Activated naive CD4-positive, alpha-beta T cell (primary cell): ENCODE data around the gene ITPRIPL1.

Source experiments
- DNase-seq, 4 experiments: peaks; one replicate each; lab custom pipeline; 2025; lab: John Stamatoyannopoulos, UW

Gene ITPRIPL1

GRCh38 chr2:96323849-96324248, 1.3 kb upstream of the ITPRIPL1 start:
- no peak for DNase-seq

GRCh38 chr2:96324721-96325040, 436 bp upstream of the ITPRIPL1 start:
- DNase-seq: no peak

DNA sequence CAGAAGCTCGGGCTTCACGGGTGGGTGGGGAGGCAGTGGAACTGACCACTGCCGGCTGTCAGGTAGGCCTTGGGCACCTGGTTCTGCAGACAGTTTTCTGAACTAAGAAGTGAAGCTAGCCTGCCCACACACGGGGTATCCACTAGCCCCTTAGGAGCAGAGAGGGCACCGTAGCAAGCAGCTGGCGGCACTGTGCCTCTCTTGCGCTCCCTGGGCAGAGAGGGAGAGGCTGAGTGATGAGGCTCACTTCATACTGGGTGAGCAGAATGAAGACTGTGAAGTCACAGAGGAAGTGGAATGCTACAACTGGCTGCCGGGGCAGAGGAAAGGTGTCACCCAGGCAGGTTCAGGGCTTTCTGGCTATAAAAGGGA, 753 bp downstream of the ITPRIPL1 start:
- peak in 1 of 4 experiments; percentile 32 for DNase-seq

- DNase-seq: no peak
Observed at GRCh38 chr2:96326564-96326963, 1.4 kb downstream of the ITPRIPL1 start.

DNA sequence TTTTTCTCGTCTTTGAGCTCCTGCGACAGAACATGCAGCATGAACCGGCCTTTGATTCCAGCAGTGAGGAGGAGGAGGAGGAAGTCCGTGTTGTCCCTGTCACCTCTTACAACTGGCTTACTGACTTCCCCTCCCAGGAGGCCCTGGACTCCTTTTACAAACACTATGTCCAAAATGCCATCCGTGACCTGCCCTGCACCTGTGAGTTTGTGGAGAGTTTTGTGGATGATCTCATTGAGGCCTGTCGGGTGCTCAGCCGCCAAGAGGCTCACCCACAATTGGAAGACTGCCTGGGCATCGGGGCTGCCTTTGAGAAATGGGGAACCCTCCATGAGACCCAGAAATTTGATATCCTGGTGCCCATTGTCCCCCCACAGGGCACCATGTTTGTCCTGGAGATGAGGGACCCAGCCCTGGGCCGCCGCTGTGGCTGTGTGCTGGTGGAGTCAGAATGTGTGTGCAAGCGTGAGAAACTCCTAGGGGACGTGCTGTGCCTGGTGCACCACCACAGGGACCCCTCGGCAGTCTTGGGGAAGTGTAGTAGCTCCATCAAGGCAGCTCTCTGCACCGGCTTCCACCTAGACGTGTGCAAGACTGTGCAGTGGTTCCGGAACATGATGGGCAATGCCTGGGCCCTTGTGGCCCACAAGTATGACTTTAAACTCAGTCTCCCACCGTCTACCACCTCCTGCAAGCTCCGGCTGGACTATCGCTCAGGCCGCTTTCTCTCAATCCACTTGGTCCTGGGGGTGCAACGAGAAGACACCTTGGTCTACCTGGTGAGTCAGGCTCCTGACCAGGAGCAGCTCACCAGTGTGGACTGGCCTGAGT, 2.1 kb downstream of the ITPRIPL1 start:
- no peak for DNase-seq

DNA sequence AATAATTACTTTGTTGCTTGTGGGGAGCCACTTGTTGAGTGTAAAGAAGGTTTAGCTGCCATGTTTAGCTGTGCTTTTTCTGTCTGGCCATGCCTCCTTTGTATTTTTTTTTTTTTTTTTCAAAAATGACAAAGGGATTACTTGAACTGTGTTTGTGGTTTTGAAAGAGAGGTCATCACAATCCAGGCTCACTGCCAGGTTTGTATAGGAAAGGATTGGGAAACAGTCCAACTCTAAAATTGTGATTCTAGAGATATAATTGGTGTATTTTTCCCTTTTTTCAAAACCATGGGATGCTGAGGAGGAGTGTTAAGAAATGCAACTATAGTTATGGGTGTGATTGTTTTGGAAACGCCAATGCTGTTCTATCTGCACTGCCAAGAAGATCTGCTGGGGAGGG, 4.3 kb downstream of the ITPRIPL1 start:
- DNase-seq: no peak

GRCh38 chr2:96329874-96330273, 4.8 kb downstream of the ITPRIPL1 start:
- DNase-seq: no peak

DNA sequence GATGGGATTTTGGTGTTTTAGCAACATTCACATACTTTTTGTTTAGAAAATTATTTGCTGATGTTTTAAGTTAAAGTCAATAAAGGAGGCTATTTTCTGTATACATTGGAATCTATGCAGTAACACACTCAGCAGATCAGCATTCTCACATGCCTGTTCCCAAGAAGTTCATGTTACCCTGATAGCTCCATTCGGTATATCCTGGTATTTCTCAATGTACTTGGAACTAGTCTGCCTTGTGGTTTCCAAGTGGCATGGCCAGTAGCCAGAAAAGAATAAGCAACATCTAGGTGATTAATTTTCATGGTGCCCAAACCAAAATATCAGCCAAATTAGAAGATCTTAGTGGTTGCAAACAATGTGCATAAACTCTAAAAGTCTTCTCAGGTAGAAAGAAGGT, 5.3 kb downstream of the ITPRIPL1 start:
- no peak for DNase-seq

DNA sequence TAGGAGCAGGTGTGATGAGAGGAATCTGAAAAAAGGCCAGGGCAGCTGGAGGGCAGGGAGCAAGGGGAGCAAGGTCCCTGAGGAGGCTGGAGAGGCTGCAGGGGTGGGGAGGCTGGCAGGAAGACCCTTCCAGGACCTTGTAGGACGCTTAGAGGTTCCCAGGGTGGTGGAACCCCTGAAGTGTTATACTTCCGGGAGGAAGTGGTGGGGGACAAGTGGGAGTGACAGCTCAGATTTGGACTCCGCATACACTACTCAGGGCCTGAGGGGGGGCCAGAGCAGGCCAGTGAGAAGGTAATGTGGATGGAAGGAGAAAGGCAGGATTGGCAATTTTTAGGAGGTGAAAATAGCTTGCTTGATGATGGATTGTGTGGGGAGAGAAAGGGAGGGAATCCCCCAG, 8.6 kb downstream of the ITPRIPL1 start:
- no peak for DNase-seq

GRCh38 chr2:96336104-96336775, 11.1 kb downstream of the ITPRIPL1 start:
- no peak for DNase-seq

DNA sequence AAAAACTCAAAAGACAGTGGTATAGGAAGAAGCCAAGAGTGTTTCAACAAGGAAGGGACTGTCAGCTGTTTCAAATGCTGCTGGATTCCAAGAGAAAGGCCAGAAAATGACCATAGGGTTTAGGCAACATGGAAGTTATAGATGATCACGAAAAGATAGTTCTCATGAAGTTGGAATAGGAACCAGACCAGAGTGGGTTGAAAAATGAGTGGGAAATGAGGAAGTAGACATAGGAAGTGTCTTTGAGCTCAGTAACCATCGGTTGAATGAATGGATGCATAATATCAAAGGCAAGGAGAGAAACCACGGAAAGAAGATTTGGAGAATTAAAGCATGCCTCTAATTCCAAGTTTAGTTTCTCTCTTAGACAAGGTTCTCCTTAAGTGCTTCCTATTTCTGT, 11.8 kb downstream of the ITPRIPL1 start:
- DNase-seq: no peak

GRCh38 chr2:96340493-96341414, 15.6 kb downstream of the ITPRIPL1 start:
- DNase-seq: no peak

DNA sequence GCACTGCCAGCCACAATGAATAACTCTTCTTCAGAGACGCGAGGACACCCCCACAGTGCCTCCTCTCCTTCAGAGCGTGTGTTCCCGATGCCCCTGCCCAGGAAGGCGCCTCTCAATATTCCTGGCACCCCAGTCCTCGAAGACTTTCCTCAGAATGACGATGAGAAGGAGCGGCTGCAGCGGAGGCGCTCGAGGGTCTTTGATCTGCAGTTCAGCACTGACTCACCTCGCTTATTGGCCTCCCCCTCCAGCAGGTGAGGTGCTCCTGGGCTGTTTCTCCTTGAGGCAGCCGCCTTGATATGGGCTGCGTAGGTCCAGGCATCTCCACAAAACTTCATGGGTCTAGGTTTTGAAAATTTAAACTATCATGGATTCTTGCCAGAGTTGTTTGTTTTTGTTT, 16.5 kb downstream of the ITPRIPL1 start:
- DNase-seq: no peak

DNA sequence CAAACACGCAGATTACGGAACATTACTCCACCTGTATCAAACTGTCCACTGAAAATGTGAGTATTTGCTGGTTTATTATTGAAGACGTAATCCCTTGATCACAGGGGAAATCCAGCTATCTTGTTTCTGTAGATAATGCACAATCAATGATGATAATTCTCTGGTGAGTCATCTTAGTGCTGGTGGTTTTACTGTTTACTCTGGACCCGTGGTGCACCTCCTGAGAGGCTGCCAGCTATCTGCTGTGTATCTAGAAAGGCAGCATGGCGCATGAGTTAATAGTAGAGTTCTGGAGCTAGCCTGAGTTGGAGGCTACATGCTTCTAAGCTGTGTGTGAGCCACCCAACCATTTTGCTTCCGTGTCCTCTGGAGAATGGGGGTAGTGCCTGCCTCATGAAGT, 17.0 kb downstream of the ITPRIPL1 start:
- DNase-seq: no peak

DNA sequence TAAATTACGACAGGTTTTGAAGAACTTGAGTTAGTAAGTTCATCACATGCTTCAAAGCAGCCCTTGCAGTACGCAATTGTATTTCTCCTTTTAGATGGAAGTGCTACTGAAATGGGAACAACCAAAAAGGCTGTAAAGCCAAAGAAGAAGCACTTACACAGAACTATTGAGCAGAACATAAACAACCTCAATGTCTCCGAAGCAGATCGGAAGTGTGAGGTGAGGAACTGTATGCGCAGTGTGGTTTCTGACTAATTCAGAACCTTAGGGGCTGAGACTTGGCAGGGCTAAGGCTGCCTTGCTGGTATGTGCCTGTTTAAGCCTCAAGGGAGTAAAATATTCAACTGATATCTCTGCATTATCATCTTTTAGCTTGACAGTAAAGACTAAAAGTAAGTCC, 18.9 kb downstream of the ITPRIPL1 start:
- DNase-seq: no peak

- DNase-seq: no peak
Observed at GRCh38 chr2:96345438-96345837, 20.3 kb downstream of the ITPRIPL1 start.

DNA sequence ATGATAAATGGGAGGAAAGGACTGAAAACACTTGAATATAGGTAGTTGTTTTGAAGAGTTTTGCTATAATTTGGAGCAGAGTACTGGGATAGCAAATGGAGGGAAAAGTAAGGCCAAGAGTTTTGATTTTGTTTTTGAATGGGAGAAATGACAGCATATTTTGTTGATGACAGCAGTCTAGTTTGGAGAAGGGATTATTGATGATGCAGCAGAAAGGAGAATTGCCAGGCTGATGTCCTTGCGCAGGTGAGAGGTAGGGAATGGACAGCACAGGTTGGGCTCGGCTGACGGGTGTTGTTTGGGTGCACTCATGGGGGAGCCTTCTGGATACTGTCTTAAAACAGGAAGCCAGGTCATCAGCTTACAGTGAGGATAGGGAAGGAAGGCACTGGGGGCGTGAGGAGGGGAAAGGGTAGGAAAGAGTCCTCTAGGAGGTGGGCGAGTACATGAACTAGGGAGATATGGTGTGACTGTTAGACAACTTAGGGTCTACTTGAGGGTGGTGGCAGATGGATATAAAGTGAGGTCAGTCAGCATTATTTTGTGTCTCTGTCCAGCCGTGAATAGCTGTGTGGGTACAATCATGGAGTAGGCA, 20.8 kb downstream of the ITPRIPL1 start:
- no peak for DNase-seq

GRCh38 chr2:96347395-96347794, 22.3 kb downstream of the ITPRIPL1 start:
- DNase-seq: no peak

- no peak for DNase-seq
Observed at GRCh38 chr2:96353032-96353561, 28.0 kb downstream of the ITPRIPL1 start.

DNA sequence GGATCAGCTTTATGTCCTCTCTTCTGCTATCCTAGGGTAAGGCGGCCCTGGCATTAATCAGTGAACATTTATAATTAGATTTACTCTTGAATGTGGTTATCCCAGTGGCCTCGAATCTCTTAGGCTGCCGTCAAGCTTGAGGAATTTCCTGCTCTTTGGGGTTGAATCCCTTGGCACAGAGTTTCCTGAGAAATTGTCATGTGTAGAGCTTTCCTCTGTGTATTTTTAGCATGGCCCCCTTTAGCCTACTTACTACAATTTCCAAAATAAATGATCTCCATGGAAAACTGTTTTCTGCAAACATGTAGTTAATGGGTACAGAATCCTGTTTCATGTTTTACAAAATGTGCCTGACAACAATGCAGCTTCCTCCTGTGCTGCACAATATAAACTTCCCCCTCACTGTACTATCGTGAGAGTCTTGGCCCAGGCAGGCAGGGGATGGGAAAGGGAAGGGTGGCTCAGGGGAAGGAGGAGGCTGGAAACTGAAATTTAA, 28.5 kb downstream of the ITPRIPL1 start:
- DNase-seq: no peak

DNA sequence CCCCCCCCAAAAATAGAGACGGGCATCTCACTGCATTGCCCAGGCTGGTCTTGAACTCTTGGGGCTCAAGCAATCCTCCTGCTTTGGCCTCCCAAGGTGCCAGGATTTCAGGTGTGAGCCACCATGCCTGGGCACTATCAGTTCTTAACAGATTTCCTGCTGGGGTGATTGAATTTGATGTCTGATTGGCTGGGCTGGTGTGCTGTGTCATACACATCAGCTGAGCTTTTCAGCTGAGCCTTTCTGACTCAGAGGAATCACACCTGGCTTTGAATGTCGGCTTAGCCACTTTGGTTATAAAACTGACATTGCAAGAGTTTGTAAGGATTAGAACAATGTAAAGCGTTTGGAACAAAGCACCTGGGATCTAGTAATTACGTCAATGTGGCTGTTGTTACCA, 29.4 kb downstream of the ITPRIPL1 start:
- DNase-seq: no peak

DNA sequence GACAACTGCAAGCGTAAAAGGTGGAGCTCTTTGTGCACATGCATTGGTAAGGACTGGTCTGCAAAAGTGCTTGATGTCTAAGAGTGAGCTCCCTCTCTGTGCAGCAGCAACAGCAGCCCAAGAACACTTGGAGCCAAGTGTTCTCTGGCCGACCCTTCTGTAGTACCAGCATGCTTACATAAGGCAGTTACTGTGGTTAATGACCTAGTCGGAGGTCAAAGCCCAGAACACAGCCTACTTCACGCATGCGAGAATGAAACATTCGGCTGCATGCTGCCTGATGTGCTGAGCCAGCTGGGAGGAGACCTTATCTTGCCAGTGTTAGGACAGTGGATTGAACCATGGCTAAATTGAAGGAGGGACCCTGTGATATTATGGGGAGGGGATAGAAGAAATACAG, 31.8 kb downstream of the ITPRIPL1 start:
- DNase-seq: no peak
